Right lobe of liver (tissue), 6 donors: ENCODE measurements around the gene ARL6IP5. TPM values are rescaled to one million over a fixed set of nuclear protein-coding genes. Genes with fewer than 3 reads are reported as not detected.

Experiments
- ATAC-seq, 4 donors: fragments of 200-7000 bp; cut with Tn5 transposase; one replicate each; pipeline ENCODE4 v1.9.1; 2020; ENCODE audit warnings: mild to moderate bottlenecking in 4 of 4, moderate library complexity in 4 of 4
- DNase-seq, 3 donors: peaks; one replicate each; pipeline ENCODE4 v3.0.0-alpha.2; 2020
- H3K27ac ChIP-seq, 3 donors: fragments of 200-600 bp; one replicate each; pipeline ENCODE4 v1.8.0; 2022
- H3K27me3 ChIP-seq, 2 donors: fragments of 200-600 bp; one replicate each; pipeline ENCODE4 v1.8.0; 2022
- H3K36me3 ChIP-seq, 4 donors: fragments of 200-600 bp; sonication (generic) in 1 of 4; one replicate each; pipeline versions ENCODE4 v1.5.1 to v1.8.0; 2017 to 2022; ENCODE audit warnings: control low read depth in 1 of 4
- H3K4me1 ChIP-seq, 4 donors: fragments of 200-600 bp; sonication (generic) in 1 of 4; one replicate each; pipeline versions ENCODE4 v1.5.1 to v1.8.0; 2017 to 2022; ENCODE audit warnings: control low read depth in 1 of 4
- H3K4me3 ChIP-seq, 3 donors: fragments of 200-600 bp; one replicate each; pipeline ENCODE4 v1.8.0; 2022
- H3K9me3 ChIP-seq, 4 donors: fragments of 200-600 bp; sonication (generic) in 1 of 4; one replicate each; pipeline versions ENCODE4 v1.5.1 to v1.8.0; 2017 to 2022; ENCODE audit warnings: control low read depth in 1 of 4
- POLR2A ChIP-seq: fragments of 450-650 bp; IDR thresholded peaks from one replicate; pipeline ENCODE4 v1.6.1; 2017; ENCODE audit warnings: antibody characterized with exemption, mild to moderate bottlenecking
- WGBS: methylation state at CpG from one replicate; pipeline ENCODE4 v1.1.6; 2018; ENCODE audit warnings: low coverage, low lambda C conversion rate; ENCODE audit not compliant: insufficient coverage; ENCODE audit errors: missing lambda C conversion rate; 5-methylcytosine and 5-hydroxymethylcytosine counted together
- intact Hi-C, 2 donors: fragments of 100-400 bp; cut with DNase I; formaldehyde crosslinking; loops; one replicate each; pipeline versions ENCODE4 v1.11.2 to v1.14.1; 2022
- total RNA-seq, 6 experiments: library from RNA; depleted of rRNA in 2 of 6; stranded (reverse); fragments of >200 nt in 2 of 6; fragmentation: NEBNext Ultra II Directional in 3 of 6; extraction: Animal tissue kit (Norgen Biotek cat#: 25700) in 3 of 6; gene quantifications; one replicate each; pipeline versions ENCODE4 v1.1.0 to v1.2.4, GENCODE V29; 2016 to 2023
- TF ChIP-seq, protein P1 (sequence below), 4 donors: fragments of 200-600 bp in 3 of 4; fragments of 450-650 bp in 1 of 4; IDR thresholded peaks; one replicate each; pipeline versions ENCODE4 v1.5.1 to v1.8.0; 2016 to 2022; ENCODE audit warnings: antibody characterized with exemption in 4 of 4, mild to moderate bottlenecking in 2 of 4
- donor health status: DM: no; HTN: yes; CAD: no.
- donor health status: DM: no; HTN: no; CAD: no.
- donor health status: DM: no; HTN: no; CAD: no.
- donor health status: DM: no; HTN: yes; CAD: no.
- donor health status: DM: no; HTN: yes; CAD: no.

The ARL6IP5 gene
- total RNA-seq, 6 experiments from 2014 or later = 25.6 to 48.8 (median 36.3) TPM

DNA sequence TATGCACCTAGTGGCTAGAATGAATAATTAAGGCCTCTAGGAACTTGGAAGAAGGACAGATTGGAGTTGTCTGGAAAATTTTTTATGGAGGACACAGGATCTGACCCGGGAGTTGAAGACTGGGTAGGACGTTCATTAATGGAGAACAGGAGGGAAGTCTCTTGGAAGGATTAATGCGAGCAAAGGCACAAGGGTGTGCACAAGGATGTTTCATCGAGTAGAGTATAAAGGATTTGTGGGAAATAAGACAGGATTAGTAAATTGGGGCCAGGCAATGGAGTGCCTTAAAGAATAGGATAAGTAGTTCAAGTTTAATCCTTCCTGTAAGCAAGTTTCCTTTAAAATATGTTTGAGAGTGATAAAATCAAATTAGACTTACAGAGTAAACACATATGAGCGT lies 23.1 kb downstream of the ARL6IP5 start:
- WGBS = 75% methylated on average over 5 of the region's 5 CpGs
- ATAC-seq (no peak), DNase-seq (no peak)
- H3K36me3 ChIP-seq = peaks cover 0 to 29% (median 2%) of the 10 kb centered on the region in 4 donors
- no peak for TF ChIP-seq POLR2A
- no peak overlapping the region for H3K27ac ChIP-seq
- intact Hi-C loops = no loop called here
- H3K4me1 ChIP-seq = no peaks in the 10 kb centered on the region
- H3K4me3 ChIP-seq = no peak overlapping the region
- H3K9me3 ChIP-seq = no peaks in the 10 kb centered on the region
- no peaks in the 10 kb centered on the region for H3K27me3 ChIP-seq

DNA sequence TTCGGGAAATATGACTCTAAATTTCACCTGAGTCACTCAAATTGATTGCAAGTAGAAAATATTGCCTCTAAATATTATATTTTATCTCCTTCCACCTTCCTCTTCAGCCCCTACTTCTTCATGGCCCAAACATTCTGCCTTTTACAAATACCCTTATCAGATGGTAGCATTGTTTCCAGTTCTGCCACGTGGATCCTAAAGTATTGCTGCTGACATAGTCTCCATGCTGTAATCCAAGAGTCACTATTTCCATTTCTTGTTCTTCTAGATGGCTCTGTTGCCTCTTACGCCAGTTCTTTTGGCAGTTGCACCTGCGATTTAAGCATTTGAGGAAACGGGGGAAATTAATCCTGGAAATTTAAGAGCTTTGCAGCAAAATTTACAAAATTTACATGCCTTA lies 24.1 kb downstream of the ARL6IP5 start:
- H3K4me3 ChIP-seq = no peak overlapping the region
- ATAC-seq (no peak), DNase-seq (no peak)
- H3K4me1 ChIP-seq = no peaks in the 10 kb centered on the region
- H3K36me3 ChIP-seq = peaks cover 0 to 20% (median 2%) of the 10 kb centered on the region in 4 donors
- no peak overlapping the region for H3K27ac ChIP-seq
- H3K27me3 ChIP-seq = no peaks in the 10 kb centered on the region
- no peaks in the 10 kb centered on the region for H3K9me3 ChIP-seq
- 70% methylated on average over 5 of the region's 5 CpGs for WGBS
- intact Hi-C loops = no loop called here
- TF ChIP-seq, protein P1, sequence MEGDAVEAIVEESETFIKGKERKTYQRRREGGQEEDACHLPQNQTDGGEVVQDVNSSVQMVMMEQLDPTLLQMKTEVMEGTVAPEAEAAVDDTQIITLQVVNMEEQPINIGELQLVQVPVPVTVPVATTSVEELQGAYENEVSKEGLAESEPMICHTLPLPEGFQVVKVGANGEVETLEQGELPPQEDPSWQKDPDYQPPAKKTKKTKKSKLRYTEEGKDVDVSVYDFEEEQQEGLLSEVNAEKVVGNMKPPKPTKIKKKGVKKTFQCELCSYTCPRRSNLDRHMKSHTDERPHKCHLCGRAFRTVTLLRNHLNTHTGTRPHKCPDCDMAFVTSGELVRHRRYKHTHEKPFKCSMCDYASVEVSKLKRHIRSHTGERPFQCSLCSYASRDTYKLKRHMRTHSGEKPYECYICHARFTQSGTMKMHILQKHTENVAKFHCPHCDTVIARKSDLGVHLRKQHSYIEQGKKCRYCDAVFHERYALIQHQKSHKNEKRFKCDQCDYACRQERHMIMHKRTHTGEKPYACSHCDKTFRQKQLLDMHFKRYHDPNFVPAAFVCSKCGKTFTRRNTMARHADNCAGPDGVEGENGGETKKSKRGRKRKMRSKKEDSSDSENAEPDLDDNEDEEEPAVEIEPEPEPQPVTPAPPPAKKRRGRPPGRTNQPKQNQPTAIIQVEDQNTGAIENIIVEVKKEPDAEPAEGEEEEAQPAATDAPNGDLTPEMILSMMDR (IDR thresholded peaks at IDR 0.05) = no peak
- TF ChIP-seq POLR2A = no peak

DNA sequence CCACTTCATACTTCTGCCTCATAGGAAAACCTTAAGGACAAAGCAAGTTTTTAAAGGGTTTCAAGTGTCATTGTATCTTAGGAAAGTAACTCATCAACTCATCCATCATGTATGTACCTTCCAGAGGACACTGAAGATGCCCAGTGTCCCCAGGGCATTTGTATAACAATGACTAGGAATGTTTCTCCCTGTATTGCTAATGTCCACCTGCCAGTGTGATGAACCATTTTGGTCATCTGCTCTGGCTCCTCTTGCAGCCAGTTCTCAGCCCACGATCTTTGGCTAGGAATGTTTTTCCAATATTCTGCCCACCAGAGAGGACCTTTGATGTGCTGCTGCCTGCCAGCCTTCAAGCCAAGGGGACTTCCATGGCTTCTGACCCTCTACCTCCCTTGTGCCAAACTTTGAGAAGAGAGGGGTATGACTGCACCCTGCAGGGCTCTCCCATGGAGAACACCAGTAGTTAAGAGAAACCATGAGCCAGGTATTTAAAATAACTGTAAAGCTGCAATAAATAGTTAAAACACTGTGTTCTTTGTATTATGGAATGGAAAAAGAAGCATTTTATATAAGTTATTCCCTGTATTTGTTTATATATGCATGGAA lies 26.3 kb downstream of the ARL6IP5 start:
- ATAC-seq (peak in 2 of 4 donors; percentile 26 to 29), DNase-seq (no peak)
- 22% methylated on average over 1 of the region's 1 CpG for WGBS
- TF ChIP-seq, protein P1 (IDR thresholded peaks at IDR 0.05) = no peak
- no peak for TF ChIP-seq POLR2A
- H3K27ac ChIP-seq = no peak overlapping the region
- no peaks in the 10 kb centered on the region for H3K36me3 ChIP-seq
- no peaks in the 10 kb centered on the region for H3K4me1 ChIP-seq
- no peaks in the 10 kb centered on the region for H3K27me3 ChIP-seq
- intact Hi-C loops = no loop called here
- no peak overlapping the region for H3K4me3 ChIP-seq
- no peaks in the 10 kb centered on the region for H3K9me3 ChIP-seq

DNA sequence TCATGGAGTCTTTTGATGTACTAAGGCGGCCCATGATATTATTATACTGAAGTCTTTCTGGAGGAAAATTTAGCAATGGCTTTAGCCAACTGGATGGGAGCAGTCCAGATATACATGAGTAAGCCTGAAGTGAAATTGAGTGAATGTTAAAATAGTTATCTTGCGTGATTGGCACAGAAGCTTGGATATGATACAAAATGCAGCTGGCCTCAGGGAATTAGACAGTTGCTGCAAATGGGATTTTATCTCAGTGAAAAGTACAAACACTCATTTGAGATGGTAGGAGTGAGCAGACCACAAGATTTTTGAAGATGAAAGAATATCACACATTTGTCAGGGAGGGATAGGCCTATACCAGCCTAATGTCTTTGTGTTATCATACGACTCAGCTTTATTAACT lies 28.8 kb downstream of the ARL6IP5 start:
- WGBS = 88% methylated on average over 3 of the region's 3 CpGs
- Histone ChIP-seq H3K27me3 (no peaks in the 10 kb centered on the region), H3K4me3 (no peak overlapping the region), H3K36me3 (no peaks in the 10 kb centered on the region), H3K4me1 (no peaks in the 10 kb centered on the region), H3K27ac (no peak overlapping the region), H3K9me3 (no peaks in the 10 kb centered on the region)
- no peak for DNase-seq
- TF ChIP-seq, protein P1 (IDR thresholded peaks at IDR 0.05) = no peak
- TF ChIP-seq POLR2A = no peak
- intact Hi-C loops = no loop called here
- ATAC-seq = no peak

DNA sequence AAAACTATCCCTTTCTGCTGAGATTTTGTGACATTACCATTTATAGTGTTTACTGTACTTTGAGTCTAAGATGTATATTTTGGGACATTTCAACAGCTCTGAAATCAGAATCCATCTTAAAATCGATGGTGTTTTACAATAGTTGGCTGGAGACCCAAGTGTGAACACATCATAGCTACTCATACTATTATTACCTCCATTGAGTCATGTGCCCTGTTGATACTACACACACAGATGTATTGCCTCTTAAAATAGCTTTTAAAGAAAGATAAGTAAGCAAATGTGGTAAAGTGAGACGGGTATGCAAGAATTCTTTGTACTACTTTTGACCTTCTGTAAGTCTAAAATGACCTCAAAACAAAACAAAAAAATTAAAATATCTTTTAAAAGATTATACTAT lies 31.0 kb downstream of the ARL6IP5 start:
- no peak overlapping the region for H3K4me3 ChIP-seq
- no peaks in the 10 kb centered on the region for H3K9me3 ChIP-seq
- intact Hi-C loops = no loop called here
- H3K4me1 ChIP-seq = no peaks in the 10 kb centered on the region
- H3K36me3 ChIP-seq = no peaks in the 10 kb centered on the region
- 63% methylated on average over 2 of the region's 2 CpGs for WGBS
- no peak for DNase-seq
- ATAC-seq = no peak
- H3K27me3 ChIP-seq = no peaks in the 10 kb centered on the region
- TF ChIP-seq POLR2A = no peak
- TF ChIP-seq, protein P1 (IDR thresholded peaks at IDR 0.05) = no peak
- H3K27ac ChIP-seq = no peak overlapping the region
